A549 (cell line): ENCODE results near the gene FGD2. TPM values are rescaled to one million over a fixed set of nuclear protein-coding genes. Genes with fewer than 3 reads are reported as not detected.

Source experiments
- ATAC-seq, 2 experiments: fragments of 200-7000 bp in 1 of 2; fragments of >200 bp in 1 of 2; cut with Nextera tagmentation in 1 of 2; cut with Tn5 transposase in 1 of 2; 3 replicates each; pipeline versions ENCODE4 v1.8.0 to v1.9.1; 2018 to 2020; ENCODE audit warnings: mild to moderate bottlenecking in 1 of 2, moderate library complexity in 1 of 2
- CTCF ChIA-PET: fragments of 300-600 bp; sonication (Branson Sonifier 250); formaldehyde crosslinking; extraction: SDS; loops from one replicate; lab custom pipeline; 2021; ENCODE audit warnings: antibody characterized with exemption, inconsistent platforms; lab: Yijun Ruan, JAX
- POLR2A ChIA-PET: fragments of 350-600 bp; formaldehyde crosslinking; extraction: SDS; loops from one replicate; lab custom pipeline; 2021; ENCODE audit warnings: antibody characterized with exemption, inconsistent platforms; lab: Yijun Ruan, JAX
- DNase-seq, 2 experiments: peaks; one replicate each; pipeline versions ENCODE4 v3.0.0 to v3.0.0-alpha.2; 2011 to 2016; ENCODE audit warnings: low read depth in 1 of 2, low spot score in 1 of 2
- FAIRE-seq: peaks from 2 replicates; lab custom pipeline; 2011; peaks lifted over from hg19 to GRCh38; lab: Jason Lieb, UNC
- H3K27ac ChIP-seq, 2 experiments: fragments of >200 bp; sonication (Bioruptor Twin); formaldehyde crosslinking; 3 replicates each; pipeline ENCODE4 v1.5.1; 2016 to 2017
- H3K4me1 ChIP-seq: fragments of >200 bp; sonication (Bioruptor Twin); formaldehyde crosslinking; 3 replicates; pipeline ENCODE4 v1.6.1; 2016
- H3K4me2 ChIP-seq: fragments of >200 bp; sonication (Bioruptor Twin); formaldehyde crosslinking; 3 replicates; pipeline ENCODE4 v1.6.1; 2016
- H3K4me3 ChIP-seq: fragments of >200 bp; sonication (Bioruptor Twin); formaldehyde crosslinking; 3 replicates; pipeline ENCODE4 v1.5.1; 2016
- H3K9me3 ChIP-seq: fragments of >200 bp; sonication (Bioruptor Twin); formaldehyde crosslinking; 3 replicates; pipeline ENCODE4 v1.6.1; 2016
- CHD4 ChIP-seq: fragments of 200-600 bp; sonication (generic); IDR thresholded peaks from 2 replicates; pipeline ENCODE4 v1.6.1; 2016; ENCODE audit warnings: antibody characterized with exemption, mild to moderate bottlenecking, borderline replicate concordance
- FOSL2 ChIP-seq, 2 experiments: fragments of 450-650 bp in 1 of 2; fragments of >200 bp in 1 of 2; sonication (Bioruptor Twin) in 1 of 2; formaldehyde crosslinking; IDR thresholded peaks; 2 replicates each; pipeline versions ENCODE4 v1.5.0 to v1.6.1; 2016 to 2020; ENCODE audit warnings: mild to moderate bottlenecking in 1 of 2, moderate library complexity in 1 of 2
- HEYL ChIP-seq: fragments of 250-450 bp; sonication (Bioruptor Pico); IDR thresholded peaks from 2 replicates; pipeline ENCODE4 v1.8.0; 2021; ENCODE audit warnings: mild to moderate bottlenecking, moderate library complexity
- HOXB5 ChIP-seq: fragments of 250-450 bp; sonication (Bioruptor Pico); IDR thresholded peaks from 2 replicates; pipeline ENCODE4 v1.5.0; 2020; ENCODE audit warnings: mild to moderate bottlenecking, moderate library complexity
- KDM1A ChIP-seq: fragments of 200-600 bp; sonication (generic); IDR thresholded peaks from 2 replicates; pipeline ENCODE4 v1.6.1; 2016; ENCODE audit warnings: low read depth, mild to moderate bottlenecking
- MAFK ChIP-seq: fragments of 450-650 bp; IDR thresholded peaks from 2 replicates; pipeline ENCODE4 v1.6.1; 2014; ENCODE audit not compliant: partially characterized antibody
- MAX ChIP-seq: IDR thresholded peaks from 2 replicates; pipeline ENCODE4 v1.6.1; 2012
- NR3C1 ChIP-seq: fragments of >200 bp; sonication (Bioruptor Twin); formaldehyde crosslinking; IDR thresholded peaks from 3 replicates; pipeline ENCODE4 v1.6.1; 2017
- POLR2A ChIP-seq: IDR thresholded peaks from 2 replicates; pipeline ENCODE4 v1.6.1; 2012; ENCODE audit warnings: mild to moderate bottlenecking, low read length
- POLR2AphosphoS2 ChIP-seq: conservative IDR thresholded peaks from 2 replicates; pipeline ENCODE4 v1.6.1; 2012; ENCODE audit warnings: low read length, improper control_type of control experiment, inconsistent platforms
- RAD21 ChIP-seq, 2 experiments: fragments of >200 bp in 1 of 2; sonication (Bioruptor Twin) in 1 of 2; formaldehyde crosslinking in 1 of 2; IDR thresholded peaks in 1 of 2; conservative IDR thresholded peaks in 1 of 2; 2 replicates in 1 of 2; 3 replicates in 1 of 2; pipeline ENCODE4 v1.6.1; 2012 to 2018; ENCODE audit warnings: inconsistent platforms in 1 of 2
- SMC3 ChIP-seq: fragments of >200 bp; sonication (Bioruptor Twin); formaldehyde crosslinking; IDR thresholded peaks from 3 replicates; pipeline ENCODE4 v1.6.1; 2018; ENCODE audit warnings: inconsistent platforms
- WGBS: methylation state at CpG from one replicate; pipeline ENCODE4 v1.1.6; 2017; ENCODE audit errors: missing lambda C conversion rate; 5-methylcytosine and 5-hydroxymethylcytosine counted together
- polyA plus RNA-seq, 4 experiments: library from polyadenylated mRNA; depleted of rRNA in 3 of 4; stranded (reverse); fragments of >200 nt; fragmentation: RNase III in 1 of 4; extraction: RNeasy Plus Mini Kit Qiagen cat#74134 plus additional on column Dnase treatment in 1 of 4; gene quantifications; 2 replicates in 3 of 4; 3 replicates in 1 of 4; pipeline ENCODE4 v1.2.3, GENCODE V29; 2011 to 2017
- TF ChIP-seq, protein P1 (sequence below): fragments of 450-650 bp; IDR thresholded peaks from 2 replicates; pipeline ENCODE4 v1.6.1; 2014; ENCODE audit warnings: antibody characterized with exemption
- TF ChIP-seq, protein P2 (sequence below): fragments of >200 bp; sonication (Bioruptor Twin); formaldehyde crosslinking; IDR thresholded peaks from 3 replicates; pipeline ENCODE4 v1.5.1; 2016

FGD2 gene
- polyA plus RNA-seq, 2 of the 4 experiments (the other 2 are of a cell fraction), result not detected

DNA sequence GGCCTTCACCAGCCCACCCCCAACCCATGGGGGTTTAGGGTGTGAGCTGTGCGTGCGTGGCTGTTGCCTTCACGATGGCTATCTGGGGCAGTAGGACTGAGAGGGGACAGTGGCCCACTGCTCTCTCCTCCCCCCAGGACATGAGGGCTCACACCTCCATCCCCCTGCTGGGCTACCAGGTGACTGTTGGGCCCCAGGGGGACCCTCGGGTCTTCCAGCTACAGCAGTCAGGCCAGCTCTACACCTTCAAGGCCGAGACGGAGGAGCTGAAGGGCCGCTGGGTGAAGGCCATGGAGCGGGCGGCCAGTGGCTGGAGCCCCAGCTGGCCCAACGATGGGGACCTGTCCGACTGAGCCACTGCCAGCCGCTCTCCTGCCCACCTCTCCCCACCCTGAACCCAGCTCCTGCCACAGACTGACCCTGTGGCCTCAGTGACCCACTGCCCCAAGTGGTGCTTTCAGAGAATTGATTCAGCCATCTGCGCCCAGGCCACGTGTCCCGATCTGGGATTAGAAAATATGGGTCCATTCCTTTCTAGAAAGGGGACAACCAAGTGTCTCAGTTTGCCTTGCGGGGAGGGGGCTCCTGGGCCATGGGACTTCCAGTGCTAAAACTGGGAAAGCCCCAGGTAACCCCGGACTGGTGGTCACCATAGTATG, 22.5 kb downstream of the FGD2 start:
- FAIRE-seq, result no peak
- H3K4me3 ChIP-seq, result no peak overlapping the region
- 92% methylated on average over 9 of the region's 17 CpGs for WGBS
- peak overlapping the region in 1 of 2 experiments; percentile 33; a peak in 1 of 6 replicates for H3K27ac ChIP-seq
- CTCF ChIA-PET, result interaction anchor here (0.9 to 20.1 kb wide), 6 partner anchors 7 to 177 kb away, joined by 3 to 546 read pairs (median 72); partner anchors contain the start of gene PIM1
- TF ChIP-seq MAX (no peak), HOXB5 (no peak), POLR2A (no peak), POLR2AphosphoS2 (no peak)
- TF ChIP-seq, protein P1, sequence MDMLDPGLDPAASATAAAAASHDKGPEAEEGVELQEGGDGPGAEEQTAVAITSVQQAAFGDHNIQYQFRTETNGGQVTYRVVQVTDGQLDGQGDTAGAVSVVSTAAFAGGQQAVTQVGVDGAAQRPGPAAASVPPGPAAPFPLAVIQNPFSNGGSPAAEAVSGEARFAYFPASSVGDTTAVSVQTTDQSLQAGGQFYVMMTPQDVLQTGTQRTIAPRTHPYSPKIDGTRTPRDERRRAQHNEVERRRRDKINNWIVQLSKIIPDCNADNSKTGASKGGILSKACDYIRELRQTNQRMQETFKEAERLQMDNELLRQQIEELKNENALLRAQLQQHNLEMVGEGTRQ, result no peak
- TF ChIP-seq, all 56 proteins: peak for 0
- no peak overlapping the region for H3K4me2 ChIP-seq
- H3K4me1 ChIP-seq, result peaks cover 33% of the 10 kb centered on the region
- POLR2A ChIA-PET, result no interaction called here
- DNase-seq (no peak), ATAC-seq (no peak)
- H3K9me3 ChIP-seq, result 0 out of 3 replicates have a peak, but pooled peaks cover 5% of the 10 kb centered on the region

DNA sequence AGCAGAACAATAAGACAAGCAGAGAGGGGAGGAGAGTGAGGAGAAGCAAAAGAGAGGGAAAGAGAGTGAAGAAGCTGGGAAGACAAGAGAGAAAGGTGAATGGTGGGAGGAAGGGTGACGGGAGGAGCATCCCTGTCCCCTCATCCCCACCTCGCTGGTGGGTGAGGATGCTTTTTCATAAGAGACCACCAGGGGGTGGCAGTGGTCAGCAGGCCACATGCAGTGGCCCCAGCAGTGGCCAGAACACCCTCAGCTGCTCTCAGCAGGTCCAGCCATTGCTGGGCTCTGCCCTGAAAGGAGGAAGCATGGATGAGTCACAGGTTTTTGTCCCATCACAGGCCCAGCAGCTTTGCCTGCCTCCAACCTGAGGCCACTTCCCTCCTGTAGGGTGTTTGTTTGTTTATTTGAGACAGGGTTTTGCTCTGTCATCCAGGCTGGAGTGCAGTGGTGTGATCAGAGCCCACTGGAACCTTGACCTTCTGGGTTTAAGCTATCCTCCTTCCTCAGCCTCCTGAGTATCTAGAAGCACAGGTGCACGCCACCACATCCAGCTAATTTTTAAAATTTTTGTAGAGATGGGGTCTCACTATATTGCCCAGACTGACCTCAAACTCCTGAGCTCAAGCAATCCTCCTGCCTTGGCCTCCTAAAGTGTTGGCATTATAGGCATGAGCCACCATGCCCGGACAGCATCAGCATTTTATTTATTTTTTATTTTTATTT, 24.0 kb downstream of the FGD2 start:
- Histone ChIP-seq H3K9me3 (0 out of 3 replicates have a peak, but pooled peaks cover 5% of the 10 kb centered on the region), H3K4me3 (no peak overlapping the region), H3K4me1 (peaks cover 18% of the 10 kb centered on the region), H3K4me2 (no peak overlapping the region), H3K27ac (peak overlapping the region in 1 of 2 experiments; percentile 66; a peak in 3 of 6 replicates)
- DNase-seq (peak; percentile 63 to 88), ATAC-seq (peak; percentile 88 to 91), FAIRE-seq (no peak)
- TF ChIP-seq HEYL (CRISPR knock-in tag) (no peak), MAX (peak; percentile 54; the same call in 1 of the 2 replicates), FOSL2 (IDR thresholded peaks at IDR 0.05) (no peak), FOSL2 (CRISPR knock-in tag; IDR thresholded peaks at IDR 0.05) (peak; percentile 82), SMC3 (peak; percentile 73), RAD21 (conservative IDR thresholded peaks at IDR 0.05 in 1 of 2, IDR thresholded peaks at IDR 0.05 in 1 of 2) (peak; percentile 69 to 78), MAFK (peak; percentile 8), NR3C1 (no peak)
- TF ChIP-seq, protein P2, sequence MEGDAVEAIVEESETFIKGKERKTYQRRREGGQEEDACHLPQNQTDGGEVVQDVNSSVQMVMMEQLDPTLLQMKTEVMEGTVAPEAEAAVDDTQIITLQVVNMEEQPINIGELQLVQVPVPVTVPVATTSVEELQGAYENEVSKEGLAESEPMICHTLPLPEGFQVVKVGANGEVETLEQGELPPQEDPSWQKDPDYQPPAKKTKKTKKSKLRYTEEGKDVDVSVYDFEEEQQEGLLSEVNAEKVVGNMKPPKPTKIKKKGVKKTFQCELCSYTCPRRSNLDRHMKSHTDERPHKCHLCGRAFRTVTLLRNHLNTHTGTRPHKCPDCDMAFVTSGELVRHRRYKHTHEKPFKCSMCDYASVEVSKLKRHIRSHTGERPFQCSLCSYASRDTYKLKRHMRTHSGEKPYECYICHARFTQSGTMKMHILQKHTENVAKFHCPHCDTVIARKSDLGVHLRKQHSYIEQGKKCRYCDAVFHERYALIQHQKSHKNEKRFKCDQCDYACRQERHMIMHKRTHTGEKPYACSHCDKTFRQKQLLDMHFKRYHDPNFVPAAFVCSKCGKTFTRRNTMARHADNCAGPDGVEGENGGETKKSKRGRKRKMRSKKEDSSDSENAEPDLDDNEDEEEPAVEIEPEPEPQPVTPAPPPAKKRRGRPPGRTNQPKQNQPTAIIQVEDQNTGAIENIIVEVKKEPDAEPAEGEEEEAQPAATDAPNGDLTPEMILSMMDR, result peak; percentile 59
- ChIA-PET POLR2A (no interaction called here), CTCF (interaction anchor here (0.6 to 20.1 kb wide), 13 partner anchors 9 to 176 kb away, joined by 3 to 546 read pairs (median 3); partner anchors contain the start of gene PIM1)
- 60% methylated on average over 4 of the region's 4 CpGs for WGBS

- Histone ChIP-seq H3K4me1 (peaks cover 7% of the 10 kb centered on the region; the same call in 2 of the 3 replicates), H3K4me3 (no peak overlapping the region), H3K9me3 (0 out of 3 replicates have a peak, but pooled peaks cover 5% of the 10 kb centered on the region), H3K27ac (no peak overlapping the region), H3K4me2 (no peak overlapping the region)
- 43% methylated on average over 2 of the region's 2 CpGs for WGBS
- TF ChIP-seq CHD4 (no peak), KDM1A (0 out of 2 replicates have a peak, but pooled peaks have one; percentile 66)
- ATAC-seq, result no peak
- no peak for DNase-seq
- POLR2A ChIA-PET, result no interaction called here
- FAIRE-seq, result no peak
- CTCF ChIA-PET, result interaction anchor here (1.9 to 20.1 kb wide), 5 partner anchors 9 to 175 kb away, joined by 3 to 546 read pairs (median 97); partner anchors contain the start of gene PIM1
These were observed 25.1 kb downstream of the FGD2 start for GRCh38 chr6:37030599-37030998.
